NCI-H2227 (cell line): ENCODE data around the gene GRIP2.

Experiments
- DNase-seq: peaks from one replicate; lab custom pipeline; 2025; ENCODE audit not compliant: unreplicated experiment; lab: John Stamatoyannopoulos, UW

Gene GRIP2

DNA sequence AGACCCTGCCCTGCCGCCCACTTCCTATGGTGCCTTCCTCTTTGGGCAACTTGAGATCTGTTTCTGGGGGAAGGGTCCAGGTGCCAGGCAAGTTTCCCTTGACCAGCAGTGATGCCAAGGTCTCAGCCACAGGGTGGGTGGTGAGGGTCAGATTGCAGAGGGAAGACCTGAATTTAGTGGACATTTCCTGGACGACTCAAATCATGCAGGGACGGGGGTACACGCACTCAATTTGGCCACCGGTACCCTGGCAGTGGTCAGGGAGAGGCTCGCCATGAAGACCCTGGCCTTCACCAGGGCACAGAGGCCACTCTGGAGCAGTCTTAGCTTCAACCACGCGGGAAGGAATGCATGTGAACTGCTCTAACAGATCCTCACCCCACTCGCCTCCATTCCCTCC, 1.5 kb upstream of the GRIP2 start:
- DNase-seq = no peak

DNA sequence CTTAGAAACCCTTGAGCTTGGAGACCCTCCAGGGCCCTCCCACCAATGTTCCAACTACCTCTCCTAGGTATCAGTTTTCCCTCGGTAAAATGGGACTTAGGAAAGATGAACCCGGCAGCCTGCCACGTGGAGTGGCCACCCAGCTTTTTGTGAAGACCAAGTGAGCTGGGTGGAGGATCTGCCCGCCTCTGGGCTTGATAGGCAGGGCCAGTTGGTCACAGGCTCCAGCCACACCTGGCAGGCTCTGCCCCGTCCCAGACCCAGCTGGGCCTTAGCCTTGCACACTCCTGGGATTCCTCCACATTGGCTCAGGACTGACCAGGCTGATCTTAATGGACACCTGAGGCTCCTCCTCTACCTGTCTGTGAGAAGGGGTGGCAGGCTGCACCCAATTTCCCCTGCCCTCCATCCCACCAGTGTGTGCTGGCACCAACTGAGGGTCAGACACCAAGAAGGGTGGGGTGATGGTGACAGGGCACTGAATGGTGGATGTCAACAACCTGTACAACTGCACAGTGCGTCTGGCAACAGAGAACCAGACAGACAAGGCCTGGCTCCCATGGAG, 761 bp upstream of the GRIP2 start:
- DNase-seq = no peak

DNA sequence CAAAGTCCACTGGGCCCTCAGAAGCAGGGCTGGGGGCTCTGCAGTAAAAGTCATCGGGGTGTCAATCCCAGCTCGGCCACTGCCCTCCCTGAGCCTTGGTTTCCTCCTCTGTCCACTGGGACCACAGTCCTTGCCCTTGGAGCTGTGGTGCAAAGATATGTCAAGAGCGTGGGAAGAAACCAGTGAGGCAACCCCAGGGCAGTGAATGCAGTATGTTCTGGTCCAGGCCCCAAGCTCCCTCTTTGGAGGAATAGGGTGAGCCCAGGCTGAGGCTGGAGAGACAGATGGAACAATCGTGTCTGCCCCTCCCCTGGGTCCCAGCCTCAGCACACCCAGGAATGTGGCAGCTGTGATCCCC, 779 bp downstream of the GRIP2 start:
- DNase-seq = no peak

DNA sequence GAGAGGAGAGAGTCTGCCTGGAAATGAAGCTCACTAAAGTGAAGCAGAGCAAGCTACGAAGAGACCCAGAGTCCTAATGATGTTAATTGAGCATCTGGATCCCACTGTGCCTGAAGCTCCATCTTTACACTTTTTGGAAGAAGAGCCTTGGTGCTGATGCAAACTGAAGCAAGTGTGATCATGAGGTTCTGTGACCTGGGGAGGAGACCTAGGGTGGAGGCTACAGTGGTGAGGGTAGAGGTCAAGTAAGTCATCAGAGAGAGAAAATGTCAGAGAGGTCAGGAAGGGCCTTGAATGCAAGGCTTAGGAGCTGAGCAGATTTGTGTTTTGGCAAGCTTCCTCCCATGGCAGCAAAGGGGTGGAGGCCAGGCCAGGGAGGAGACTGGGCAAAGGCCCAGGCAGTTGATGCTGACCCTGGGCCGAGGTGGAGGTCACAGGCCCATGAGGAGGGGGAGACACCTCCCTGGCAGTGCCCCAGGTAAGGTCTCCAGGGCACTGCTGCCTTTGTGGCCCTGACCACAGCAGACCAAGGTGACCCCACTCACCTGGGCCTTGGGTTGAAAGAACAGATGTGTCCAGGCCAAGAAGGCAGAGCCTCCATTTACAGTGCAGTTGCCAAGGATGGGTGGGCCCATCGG, 1.6 kb downstream of the GRIP2 start:
- no peak for DNase-seq

DNA sequence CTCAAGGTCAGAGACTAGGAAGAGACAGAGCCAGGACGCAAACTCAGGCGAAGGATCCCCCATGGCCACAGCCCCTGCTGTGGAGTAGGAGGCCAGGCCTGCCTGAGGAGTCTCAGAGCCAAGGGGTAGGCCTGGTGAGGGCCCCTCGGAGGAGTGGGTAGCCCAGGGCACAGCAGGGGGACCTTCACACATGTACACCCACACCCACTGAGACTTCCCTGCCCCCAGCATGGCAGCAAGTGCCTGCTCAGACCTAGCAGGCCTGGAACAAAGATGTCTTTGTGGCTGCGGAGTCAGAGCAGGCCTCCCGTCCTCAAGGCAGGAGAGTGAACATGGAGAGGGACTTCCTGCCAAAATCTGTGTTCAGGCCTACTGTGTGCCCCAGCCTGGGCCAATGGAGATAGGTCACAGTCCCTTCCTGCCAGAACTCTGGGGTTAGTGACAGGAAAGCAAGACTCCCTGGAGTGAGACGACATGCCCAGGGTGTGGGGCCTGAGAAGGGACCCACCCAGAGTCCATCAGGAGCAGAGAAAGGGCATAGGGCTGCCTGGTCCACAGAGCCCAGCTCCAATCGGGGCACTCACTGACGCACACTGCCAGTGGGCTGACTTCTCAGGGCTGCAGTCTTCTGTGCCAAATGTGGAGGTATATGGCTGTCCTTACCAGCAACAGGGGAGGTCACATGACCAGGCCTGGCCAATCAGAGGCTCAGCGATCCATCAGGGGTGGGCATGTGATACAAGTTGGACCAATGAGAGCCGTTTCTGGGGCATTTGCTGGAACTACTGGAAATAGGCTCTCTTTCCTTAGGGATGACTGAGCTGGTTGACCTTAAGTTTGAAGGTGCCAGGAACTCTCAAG, 2.3 kb downstream of the GRIP2 start:
- peak; percentile 21 for DNase-seq

DNA sequence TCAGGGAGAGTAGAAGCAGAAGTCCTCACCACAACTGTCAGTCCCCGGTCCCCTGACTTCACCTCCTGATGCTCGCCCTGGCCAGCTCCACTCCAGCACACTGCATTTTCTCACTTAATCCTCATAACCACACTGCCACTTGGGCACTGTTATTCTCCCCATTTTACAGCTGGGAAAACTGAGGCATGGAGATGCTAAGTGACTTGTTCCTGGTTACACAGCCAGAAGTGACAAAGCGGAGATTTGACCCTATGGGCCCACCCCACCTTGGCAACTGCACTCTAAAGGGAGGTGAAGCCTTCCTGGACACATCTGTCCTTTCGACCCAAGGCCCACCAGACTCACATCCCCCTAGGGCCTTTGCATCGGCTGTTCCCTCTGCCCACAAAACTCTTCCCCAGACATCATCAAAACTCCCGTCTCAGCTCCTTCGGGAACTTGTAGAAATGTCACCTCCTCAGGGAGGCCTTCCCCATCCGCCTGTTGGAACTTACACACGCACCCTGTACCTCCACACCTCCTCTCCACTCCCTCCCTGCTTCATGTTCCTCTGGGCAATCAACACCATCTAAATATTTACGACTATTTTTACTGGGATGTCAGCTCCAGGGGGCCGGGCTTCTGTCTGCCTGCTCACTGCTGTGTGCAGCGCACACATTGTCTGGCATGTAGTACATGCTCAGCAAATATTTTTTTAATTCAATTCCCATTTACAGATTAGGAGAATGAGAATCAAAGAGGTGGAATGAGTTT, 3.1 kb downstream of the GRIP2 start:
- DNase-seq = no peak

DNA sequence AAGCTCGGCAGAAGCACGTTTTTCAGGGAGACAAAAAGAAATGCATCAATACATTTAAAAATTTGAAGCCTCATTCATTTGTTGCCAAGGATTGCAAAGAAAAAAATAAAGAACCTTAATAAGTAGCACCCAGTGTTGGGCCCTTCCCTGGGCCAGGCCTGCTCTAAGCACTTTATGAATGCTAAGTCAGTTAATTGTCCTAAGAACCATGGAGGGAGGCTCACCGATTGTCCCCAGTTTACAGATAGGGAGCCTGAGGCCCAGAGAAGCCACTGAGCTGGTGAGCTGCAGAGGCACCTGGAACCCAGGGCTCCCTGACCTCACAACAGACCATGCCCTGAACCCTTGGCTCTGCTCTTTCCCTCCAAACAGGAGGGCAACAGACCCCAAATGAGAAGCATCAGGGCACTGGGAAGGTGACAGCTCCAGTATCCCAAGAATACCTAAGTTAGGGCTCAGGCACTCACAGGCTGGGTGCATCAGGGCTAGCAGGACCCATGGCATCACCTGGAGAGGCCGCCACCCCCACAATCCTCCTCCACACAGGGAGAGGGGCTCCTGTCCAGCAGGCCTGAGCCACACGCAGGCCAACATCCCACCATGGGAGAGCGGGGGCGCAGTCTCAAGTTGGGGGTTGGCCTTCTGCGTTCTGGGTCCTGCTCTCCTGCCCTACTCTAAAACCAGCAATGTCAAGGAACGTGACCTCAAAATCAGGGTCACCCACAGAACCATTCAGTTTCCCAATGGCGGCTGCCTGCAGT, 3.9 kb downstream of the GRIP2 start:
- no peak for DNase-seq

DNA sequence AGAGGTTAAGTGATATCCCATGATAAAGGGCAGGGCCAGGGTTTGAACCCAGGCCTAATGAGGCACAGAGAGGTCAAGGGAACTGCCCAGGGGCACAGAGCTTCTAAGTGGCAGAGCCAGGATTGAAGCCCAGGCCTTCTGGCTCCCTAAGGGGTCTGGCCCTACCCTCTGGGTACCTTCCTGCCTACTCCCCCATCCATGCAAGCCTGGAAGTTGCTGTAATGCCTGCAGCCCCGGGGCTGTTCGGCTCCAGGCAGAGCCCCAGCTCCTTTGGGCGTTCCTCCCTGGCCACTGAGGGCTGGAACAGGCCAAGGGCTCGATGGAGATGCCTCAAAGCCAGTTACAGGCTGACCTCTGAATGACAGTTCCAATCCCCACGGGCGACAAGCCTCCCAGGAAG, 4.5 kb downstream of the GRIP2 start:
- DNase-seq = no peak

DNA sequence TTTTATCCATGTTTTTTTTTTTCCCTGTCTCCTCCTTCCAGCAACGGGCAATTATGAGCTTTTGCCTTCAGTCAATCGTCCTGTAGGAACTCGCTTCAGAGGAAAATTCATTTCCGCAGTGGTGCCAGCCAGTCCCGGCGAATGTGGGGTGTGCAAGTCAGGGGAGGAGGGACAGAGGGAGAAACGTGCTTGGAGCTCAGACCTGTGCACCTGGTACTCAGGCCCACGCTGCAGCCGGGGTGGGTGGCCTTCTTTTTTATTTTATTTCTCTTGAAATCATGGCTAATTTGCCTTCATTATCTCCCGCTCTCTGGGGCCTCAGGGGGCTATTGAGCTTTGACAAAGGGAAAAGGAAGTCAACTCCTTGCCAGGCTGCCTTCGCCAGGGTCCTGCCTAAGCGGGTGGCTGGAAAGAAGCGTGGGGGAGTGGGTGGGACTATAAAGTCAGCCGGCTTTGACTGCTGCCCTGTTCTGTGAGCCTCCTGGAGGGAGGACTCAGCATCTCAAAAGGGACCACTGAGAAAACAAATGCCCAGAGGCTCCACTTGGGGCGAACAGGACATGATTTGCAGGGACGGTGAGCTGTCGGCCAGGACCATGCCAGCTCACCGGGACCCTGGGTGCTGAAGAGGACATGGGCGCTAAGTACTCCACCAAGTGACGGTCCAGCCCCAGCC, 5.5 kb downstream of the GRIP2 start:
- peak; percentile 84 for DNase-seq

DNA sequence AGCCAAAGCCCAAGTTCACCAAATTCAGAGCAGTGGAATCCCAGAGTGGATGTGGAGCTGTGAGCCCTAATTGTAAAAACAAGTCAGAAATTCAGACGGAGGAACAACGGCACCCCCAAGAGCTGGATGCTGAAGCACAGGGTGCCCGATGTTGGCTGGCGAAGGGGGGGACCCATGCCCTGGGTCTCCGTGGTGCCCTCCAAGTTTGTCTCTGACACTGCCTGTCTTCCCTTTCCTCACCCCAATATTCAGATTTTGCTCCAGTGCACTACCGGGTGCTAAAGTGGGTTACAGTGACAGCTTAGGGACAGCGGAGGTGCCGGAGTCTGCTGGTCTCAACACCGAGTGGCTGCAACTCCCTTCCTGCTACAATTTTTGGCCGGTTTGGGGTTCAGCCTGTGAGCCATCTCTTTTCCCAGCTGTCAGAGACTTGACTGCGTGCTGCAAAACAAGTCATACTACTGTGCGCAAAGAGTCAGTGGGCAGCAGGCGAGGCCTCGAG, 6.6 kb downstream of the GRIP2 start:
- no peak for DNase-seq

DNA sequence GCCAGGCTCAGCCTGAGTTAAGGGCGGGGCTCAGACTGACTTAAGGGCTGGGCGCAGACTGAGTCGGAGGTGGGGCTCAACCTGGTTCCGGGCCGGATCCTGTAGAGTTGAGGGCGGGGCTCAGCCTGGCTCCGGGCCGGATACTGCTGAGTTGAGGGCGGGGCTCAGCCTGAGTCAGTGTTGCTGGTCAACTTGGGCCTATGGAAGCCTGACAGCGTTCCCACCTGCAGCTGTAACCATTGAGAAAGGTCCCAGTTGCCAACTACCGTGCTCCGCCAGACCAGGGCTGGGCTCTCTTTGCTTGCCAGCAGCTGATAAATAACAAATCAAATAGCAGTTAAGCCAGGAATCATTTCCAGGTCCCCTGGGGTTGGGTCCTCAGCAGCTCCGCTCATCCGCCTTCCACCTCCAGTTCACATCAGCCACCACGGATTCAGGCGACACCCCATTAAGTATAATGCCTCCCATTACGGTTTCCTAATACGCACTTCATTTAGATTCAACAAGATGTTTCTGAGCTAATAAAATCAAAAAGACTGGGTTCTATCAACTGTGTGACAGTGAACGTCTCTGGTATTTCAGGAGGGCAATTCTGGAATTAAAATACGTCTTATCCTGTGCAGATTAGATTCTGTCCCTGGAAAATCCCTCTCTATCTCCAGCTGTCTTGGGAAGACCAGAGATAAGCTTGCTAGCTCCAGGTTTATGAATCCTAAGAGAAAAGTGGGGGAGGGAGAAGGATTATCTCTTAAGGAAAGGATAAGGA, 7.3 kb downstream of the GRIP2 start:
- DNase-seq = peak; percentile 68

DNA sequence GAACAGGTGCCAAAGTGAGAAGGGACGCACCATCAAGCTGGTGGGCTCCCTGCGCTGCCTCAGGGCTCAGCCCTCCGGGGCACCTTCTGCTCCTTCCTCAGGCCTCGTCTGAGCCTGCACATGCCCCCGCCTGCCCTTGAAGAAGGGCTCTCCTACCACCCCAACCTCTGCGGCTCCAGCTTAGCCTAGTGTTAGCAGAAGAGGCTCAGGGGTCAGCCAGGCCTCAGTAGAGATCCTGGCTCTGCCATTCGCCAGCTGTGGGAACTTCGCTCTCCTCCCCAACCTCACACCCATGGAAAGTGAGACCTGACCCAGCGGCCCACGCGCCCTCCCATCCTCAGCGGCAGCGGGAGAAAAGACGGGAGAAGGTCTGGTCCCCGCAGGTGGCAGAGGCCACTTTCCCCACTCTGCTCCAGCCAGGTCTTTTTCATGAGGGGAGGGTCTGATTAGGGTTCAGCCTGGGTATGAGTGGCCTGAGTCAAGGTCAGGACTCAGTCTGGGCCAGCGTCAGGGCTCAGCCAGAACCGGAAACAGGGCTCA, 8.2 kb downstream of the GRIP2 start:
- DNase-seq = no peak

DNA sequence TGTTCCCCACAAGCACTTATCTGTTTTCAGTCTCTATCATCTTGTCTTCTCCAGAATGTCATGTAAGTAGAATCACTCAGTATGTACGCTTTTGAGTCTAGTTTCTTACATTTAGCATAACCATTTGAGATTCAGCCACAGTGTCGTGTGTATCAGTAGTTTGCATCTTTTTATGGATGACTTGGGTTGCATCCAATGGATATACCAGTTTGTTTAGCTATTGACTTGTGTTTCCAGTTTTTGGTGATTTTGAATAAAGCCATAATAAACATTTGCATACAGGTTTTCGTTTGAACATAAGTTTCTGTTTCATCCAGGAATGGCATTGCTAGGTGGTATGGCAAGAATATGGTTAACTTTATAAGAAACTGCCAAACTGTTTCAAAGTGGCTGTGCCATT, 12.1 kb downstream of the GRIP2 start:
- DNase-seq = no peak

DNA sequence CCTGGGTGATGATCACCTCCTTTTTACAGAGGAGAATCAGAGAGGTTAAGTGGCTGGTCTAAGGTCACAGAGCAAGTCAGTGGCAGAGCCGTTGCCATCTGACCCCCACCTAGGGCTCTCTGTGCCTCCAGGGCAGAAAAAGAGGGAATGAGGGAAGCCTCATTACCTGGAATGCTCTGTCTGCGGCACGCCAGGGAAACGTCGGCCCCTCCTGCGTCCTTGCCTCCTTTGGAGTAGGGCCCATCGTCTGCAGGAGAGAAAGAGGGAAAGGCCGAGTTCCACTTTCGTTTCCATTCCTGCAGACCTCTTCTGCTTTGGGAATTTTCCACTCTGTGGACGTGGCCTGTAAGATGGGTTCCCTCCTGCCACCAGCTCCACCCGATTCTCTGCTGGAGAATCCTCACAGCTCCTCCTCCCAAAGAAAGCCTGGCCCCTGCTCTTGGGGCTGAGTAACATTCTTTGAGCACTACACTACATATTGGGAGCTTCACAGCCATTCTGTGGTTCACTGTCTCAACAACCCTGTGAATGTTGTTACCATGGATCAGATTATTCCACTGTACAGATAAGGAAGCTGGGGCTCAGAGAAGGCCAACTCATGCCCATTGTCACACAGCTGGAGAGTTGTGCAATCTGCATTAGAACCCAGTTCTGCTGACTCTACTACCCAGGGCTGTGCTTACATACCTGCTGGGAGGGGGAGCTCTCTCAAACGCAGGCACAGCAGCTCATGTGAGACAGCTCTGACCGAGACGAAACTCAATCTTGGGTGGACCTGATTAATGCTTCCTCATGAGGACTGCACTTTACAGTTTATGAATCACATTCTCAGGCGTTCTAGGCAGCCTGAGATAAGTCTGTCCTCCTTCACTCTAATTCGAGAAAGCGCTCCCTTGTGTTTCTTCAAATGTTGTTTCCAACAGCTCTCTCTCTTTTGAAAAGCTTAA, 14.2 kb downstream of the GRIP2 start:
- DNase-seq = no peak

DNA sequence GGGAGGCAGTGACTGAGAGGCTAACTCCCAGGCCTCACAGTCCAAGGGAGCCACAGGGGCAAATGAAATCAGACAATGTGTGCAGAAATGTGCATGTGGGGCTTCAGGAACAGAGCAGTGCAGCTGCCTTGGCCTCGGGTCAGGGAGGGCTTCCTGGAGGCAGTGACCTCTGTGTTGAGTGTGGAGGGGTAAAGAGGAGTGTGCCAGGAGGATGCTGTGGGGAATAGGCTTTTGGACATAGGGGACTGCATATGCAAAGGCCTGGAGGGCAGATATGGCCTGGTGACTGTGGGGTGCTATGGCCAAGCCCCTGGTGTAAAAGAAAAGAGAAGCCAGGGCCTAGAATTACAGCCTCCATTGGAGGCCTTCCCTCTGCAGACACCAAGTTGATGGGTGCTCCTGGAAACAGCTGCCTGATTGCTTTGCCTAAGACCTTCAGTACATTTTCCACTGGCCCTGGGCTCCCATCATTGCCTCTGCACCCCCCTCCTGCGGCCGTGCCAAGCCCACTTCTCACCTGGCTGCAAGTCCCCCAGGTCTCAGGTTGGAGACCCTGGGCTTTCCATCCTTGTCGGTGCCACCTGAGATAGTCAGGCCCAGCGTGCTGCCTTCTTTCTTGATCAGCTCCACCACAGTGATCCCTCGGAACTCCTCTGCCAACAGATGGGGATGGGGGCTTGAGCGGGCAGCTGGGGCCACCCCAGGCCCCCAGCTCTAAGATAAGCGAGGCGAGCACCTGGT, 15.1 kb downstream of the GRIP2 start:
- no peak for DNase-seq

DNA sequence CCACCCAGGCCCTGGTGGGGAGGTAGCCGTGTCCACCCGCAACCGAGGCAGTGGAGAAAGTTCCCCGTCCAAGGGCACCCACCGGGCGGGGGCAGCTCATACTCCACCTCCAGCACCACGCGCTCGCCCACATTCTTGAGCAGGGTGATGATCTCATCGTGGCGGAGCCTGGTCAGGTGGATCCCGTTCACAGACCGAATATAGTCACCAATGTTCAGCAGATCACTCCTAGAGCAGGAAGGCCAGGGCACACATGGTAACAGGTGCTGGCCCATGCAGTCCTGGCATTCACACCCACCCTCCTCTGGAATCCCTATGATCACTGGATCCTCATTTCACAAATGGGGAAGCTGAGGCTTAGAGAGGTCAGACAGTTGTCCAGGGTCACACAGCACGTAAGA, 15.8 kb downstream of the GRIP2 start:
- no peak for DNase-seq

DNA sequence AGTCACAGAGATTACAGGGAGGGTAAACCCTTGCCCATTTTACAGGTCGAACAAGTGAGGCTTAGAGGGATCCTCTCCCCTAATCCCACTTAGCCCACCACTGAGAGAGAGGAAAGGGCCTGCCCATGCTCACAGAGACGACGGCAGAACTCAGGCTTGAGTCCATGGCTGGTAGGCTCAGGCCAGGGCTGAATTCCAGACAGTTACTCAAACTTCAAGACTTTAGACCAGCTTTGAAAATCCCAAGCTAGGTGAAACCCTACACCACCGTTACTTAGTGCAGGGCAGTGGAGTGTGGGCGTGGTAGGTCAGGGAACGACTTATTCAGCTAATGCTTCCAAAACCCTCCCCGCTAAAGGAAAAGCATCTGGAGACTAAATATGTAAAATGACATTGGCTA, 16.4 kb downstream of the GRIP2 start:
- no peak for DNase-seq
